Heart left ventricle (tissue), 16 donors: Measurements from ENCODE around the gene GALNT14. TPM values are rescaled to one million over a fixed set of nuclear protein-coding genes. Genes with fewer than 3 reads are reported as not detected.

ENCODE experiments used
- ATAC-seq, 4 donors: fragments of 200-7000 bp; cut with Tn5 transposase; one replicate each; pipeline ENCODE4 v1.9.1; 2020 to 2022; ENCODE audit warnings: moderate library complexity in 4 of 4, mild to moderate bottlenecking in 3 of 4, moderate number of reproducible peaks in 1 of 4
- DNase-seq, 5 donors: peaks; one replicate each; pipeline ENCODE4 v3.0.0-alpha.2; 2020
- H3K27ac ChIP-seq, 12 donors: fragments of 200-600 bp; sonication (generic) in 4 of 12; one replicate each; pipeline versions ENCODE4 v1.5.0 to v1.8.0; 2016 to 2022; ENCODE audit warnings: mild to moderate bottlenecking in 2 of 12
- H3K27me3 ChIP-seq, 9 donors: fragments of 200-600 bp; sonication (generic) in 2 of 9; one replicate each; pipeline versions ENCODE4 v1.5.1 to v1.8.0; 2016 to 2022; ENCODE audit warnings: mild to moderate bottlenecking in 3 of 9
- H3K36me3 ChIP-seq, 9 donors: fragments of 200-600 bp; sonication (generic) in 2 of 9; one replicate each; pipeline versions ENCODE4 v1.5.0 to v1.8.0; 2018 to 2022; ENCODE audit warnings: mild to moderate bottlenecking in 2 of 9
- H3K4me1 ChIP-seq, 12 donors: fragments of 200-600 bp; sonication (generic) in 4 of 12; one replicate each; pipeline versions ENCODE4 v1.5.0 to v1.8.0; 2016 to 2022; ENCODE audit warnings: mild to moderate bottlenecking in 3 of 12
- H3K4me3 ChIP-seq, 12 donors: fragments of 200-600 bp; sonication (generic) in 4 of 12; one replicate each; pipeline versions ENCODE4 v1.5.0 to v1.8.0; 2017 to 2022; ENCODE audit warnings: mild to moderate bottlenecking in 9 of 12, moderate library complexity in 4 of 12
- H3K9me3 ChIP-seq, 12 donors: fragments of 200-600 bp; sonication (generic) in 4 of 12; one replicate each; pipeline versions ENCODE4 v1.5.0 to v1.8.0; 2016 to 2022; ENCODE audit warnings: mild to moderate bottlenecking in 1 of 12
- POLR2A ChIP-seq, 2 donors: fragments of 450-650 bp; IDR thresholded peaks; one replicate each; pipeline ENCODE4 v1.6.1; 2017; ENCODE audit warnings: antibody characterized with exemption in 2 of 2, mild to moderate bottlenecking in 2 of 2, moderate library complexity in 2 of 2
- WGBS, 4 donors: extraction: QIAGEN DNeasy Blood & Tissue Kit in 2 of 4; methylation state at CpG; one replicate each; pipeline versions ENCODE4 v1.1.5 to v1.1.7; 2013 to 2018; 5-methylcytosine and 5-hydroxymethylcytosine counted together
- intact Hi-C, 10 donors: fragments of 100-400 bp; cut with DNase I; formaldehyde crosslinking; loops; one replicate each; pipeline versions ENCODE4 v1.11.1 to v1.14.2; 2022
- polyA plus RNA-seq, 2 donors: library from polyadenylated mRNA; stranded (reverse); fragments of 200-250 nt; gene quantifications; one replicate each; pipeline ENCODE4 v1.2.3, GENCODE V29; 2013
- total RNA-seq, 9 donors: library from RNA; depleted of rRNA in 2 of 9; stranded (reverse); fragments of >200 nt in 2 of 9; fragmentation: NEBNext Ultra II Directional in 3 of 9; extraction: Animal tissue kit (Norgen Biotek cat#: 25700) in 3 of 9; gene quantifications; one replicate each; pipeline versions ENCODE4 v1.1.0 to v1.2.4, GENCODE V29; 2016 to 2023
- TF ChIP-seq, protein P1 (sequence below), 12 donors: fragments of 200-600 bp; sonication (generic) in 4 of 12; IDR thresholded peaks; one replicate each; pipeline versions ENCODE4 v1.5.0 to v1.8.0; 2018 to 2022; ENCODE audit warnings: antibody characterized with exemption in 12 of 12, mild to moderate bottlenecking in 5 of 12
- donor health status: ischemic (EF 13 %, LVEDD 7.1; RV severe dilation, severe dysfunction).
- donor health status: healthy with polysubstance abuse.
- donor health status: DM: no; HTN: yes; CAD: no.
- donor health status: DM: no; HTN: no; CAD: no.
- donor health status: ischemic (EF 25% LVEDD 6.9; RV normal size, moderate dysfunction).
- donor health status: ischemic (EF 25% LVEDD 5.7; RV mildly dilated, moderate dysfunction).
- donor health status: healthy.
- donor health status: DM: yes; HTN: yes; CAD: no.
- donor health status: ischemic (EF 35%, LVEDD 5.7; RV mildly dilated, moderate dysfunction).
- donor health status: nonischemic (EF 11% LVEDD 7.7; RV severe dilation, severe dysfunction).
- donor health status: DM: yes; HTN: yes; CAD: no.
- donor health status: PGD.
- donor health status: ischemic (EF 29% LVEDD 5.4; RV normal size, mild dysfunction).
- donor health status: nonischemic (EF 23%, LVEDD 6.1; RV moderate dilation, normal function).

The GALNT14 gene
- total and polyA plus RNA-seq, 11 donors: 0.29 to 2.4 (median 1.0) TPM; not detected in 2

DNA sequence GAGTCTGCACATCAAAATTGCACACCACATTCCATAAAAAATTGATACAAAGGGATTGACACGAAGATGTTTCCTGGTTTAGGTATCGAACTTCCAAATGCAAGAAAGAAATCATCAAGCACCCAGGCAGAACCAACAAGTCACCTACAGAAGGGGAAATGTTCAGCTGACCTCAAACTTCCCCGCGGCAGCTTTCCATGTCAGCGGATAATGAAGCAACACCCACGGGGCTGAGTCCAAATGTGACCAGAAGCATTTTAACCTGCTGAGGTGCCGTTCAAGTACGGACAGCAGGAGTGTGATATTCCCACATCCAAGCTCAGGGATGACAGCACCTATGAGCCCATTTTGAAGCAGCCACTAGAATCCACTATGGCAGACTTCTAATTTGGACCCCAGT, 124.9 kb downstream of the GALNT14 start:
- 76 to 80% (median 77%) methylated on average over 8 of the region's 8 CpGs for WGBS, 4 donors
- no peak overlapping the region for H3K27ac ChIP-seq
- intact Hi-C loops: no loop called here
- no peak for DNase-seq
- H3K9me3 ChIP-seq: no peaks in the 10 kb centered on the region
- no peak for ATAC-seq
- no peak overlapping the region for H3K4me3 ChIP-seq
- H3K4me1 ChIP-seq: no peaks in the 10 kb centered on the region
- TF ChIP-seq POLR2A (IDR thresholded peaks at IDR 0.05): no peak
- TF ChIP-seq, protein P1, sequence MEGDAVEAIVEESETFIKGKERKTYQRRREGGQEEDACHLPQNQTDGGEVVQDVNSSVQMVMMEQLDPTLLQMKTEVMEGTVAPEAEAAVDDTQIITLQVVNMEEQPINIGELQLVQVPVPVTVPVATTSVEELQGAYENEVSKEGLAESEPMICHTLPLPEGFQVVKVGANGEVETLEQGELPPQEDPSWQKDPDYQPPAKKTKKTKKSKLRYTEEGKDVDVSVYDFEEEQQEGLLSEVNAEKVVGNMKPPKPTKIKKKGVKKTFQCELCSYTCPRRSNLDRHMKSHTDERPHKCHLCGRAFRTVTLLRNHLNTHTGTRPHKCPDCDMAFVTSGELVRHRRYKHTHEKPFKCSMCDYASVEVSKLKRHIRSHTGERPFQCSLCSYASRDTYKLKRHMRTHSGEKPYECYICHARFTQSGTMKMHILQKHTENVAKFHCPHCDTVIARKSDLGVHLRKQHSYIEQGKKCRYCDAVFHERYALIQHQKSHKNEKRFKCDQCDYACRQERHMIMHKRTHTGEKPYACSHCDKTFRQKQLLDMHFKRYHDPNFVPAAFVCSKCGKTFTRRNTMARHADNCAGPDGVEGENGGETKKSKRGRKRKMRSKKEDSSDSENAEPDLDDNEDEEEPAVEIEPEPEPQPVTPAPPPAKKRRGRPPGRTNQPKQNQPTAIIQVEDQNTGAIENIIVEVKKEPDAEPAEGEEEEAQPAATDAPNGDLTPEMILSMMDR (IDR thresholded peaks at IDR 0.05): no peak
- no peaks in the 10 kb centered on the region for H3K36me3 ChIP-seq
- H3K27me3 ChIP-seq: peaks cover 0 to 21% (median 0%) of the 10 kb centered on the region in 9 donors

DNA sequence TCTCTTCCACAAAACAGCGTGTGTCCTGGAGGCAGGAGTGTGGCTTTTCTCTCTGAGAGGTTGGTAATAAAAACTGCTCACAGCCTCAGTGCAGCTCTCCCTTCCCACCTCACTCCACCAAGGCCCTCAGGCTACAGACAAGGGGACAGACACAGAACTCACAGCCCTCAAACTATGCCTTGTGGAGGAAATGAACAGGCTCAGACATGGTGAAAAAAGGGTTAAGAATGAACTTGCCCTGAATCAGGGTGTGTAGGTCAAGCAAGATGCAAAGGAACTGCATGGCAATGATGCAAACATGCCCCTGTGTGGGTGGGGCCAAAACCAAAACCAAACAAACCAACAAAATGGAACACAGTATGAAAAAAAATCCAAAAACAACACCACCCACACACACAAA, 125.8 kb downstream of the GALNT14 start:
- intact Hi-C loops: no loop called here

DNA sequence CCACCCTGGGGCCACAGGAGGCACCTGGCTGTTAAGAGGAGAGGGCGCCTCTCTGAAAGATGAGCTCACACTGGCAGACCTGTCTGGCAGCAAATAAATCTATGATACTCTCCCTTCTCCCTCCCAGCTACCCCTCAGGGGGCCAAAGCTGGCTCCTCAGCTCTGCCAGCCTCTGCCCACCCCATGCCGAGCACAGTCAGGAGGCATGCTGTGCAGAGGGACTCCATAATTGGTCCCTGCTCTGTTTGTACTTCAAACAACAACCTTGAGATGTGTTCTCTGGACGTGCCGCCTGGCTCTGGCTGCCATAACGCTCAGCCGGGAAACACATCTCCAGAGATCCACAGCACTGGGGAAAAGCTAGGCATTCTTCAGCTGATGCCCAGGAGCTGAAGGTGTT, 126.7 kb downstream of the GALNT14 start:
- DNase-seq: no peak
- ATAC-seq: no peak
- Histone ChIP-seq H3K27ac (no peak overlapping the region), H3K4me1 (no peaks in the 10 kb centered on the region), H3K27me3 (peaks cover 0 to 21% (median 0%) of the 10 kb centered on the region in 9 donors), H3K9me3 (no peaks in the 10 kb centered on the region), H3K4me3 (no peak overlapping the region), H3K36me3 (no peaks in the 10 kb centered on the region)
- WGBS, 4 donors: 82 to 86% (median 84%) methylated on average over 6 of the region's 6 CpGs
- TF ChIP-seq, protein P1 (IDR thresholded peaks at IDR 0.05): no peak
- no peak for TF ChIP-seq POLR2A (IDR thresholded peaks at IDR 0.05)
- intact Hi-C loops: no loop called here

More for the DNA sequence above, 125.8 kb downstream of the GALNT14 start:
- Histone ChIP-seq H3K9me3 (no peaks in the 10 kb centered on the region), H3K4me1 (no peaks in the 10 kb centered on the region), H3K27ac (no peak overlapping the region), H3K36me3 (no peaks in the 10 kb centered on the region), H3K27me3 (peaks cover 0 to 21% (median 0%) of the 10 kb centered on the region in 9 donors), H3K4me3 (no peak overlapping the region)
- ATAC-seq (no peak), DNase-seq (no peak)
- TF ChIP-seq, protein P1 (IDR thresholded peaks at IDR 0.05): no peak
- no peak for TF ChIP-seq POLR2A (IDR thresholded peaks at IDR 0.05)
- WGBS, 4 donors: 81 to 94% (median 85%) methylated on average over 1 of the region's 1 CpG

DNA sequence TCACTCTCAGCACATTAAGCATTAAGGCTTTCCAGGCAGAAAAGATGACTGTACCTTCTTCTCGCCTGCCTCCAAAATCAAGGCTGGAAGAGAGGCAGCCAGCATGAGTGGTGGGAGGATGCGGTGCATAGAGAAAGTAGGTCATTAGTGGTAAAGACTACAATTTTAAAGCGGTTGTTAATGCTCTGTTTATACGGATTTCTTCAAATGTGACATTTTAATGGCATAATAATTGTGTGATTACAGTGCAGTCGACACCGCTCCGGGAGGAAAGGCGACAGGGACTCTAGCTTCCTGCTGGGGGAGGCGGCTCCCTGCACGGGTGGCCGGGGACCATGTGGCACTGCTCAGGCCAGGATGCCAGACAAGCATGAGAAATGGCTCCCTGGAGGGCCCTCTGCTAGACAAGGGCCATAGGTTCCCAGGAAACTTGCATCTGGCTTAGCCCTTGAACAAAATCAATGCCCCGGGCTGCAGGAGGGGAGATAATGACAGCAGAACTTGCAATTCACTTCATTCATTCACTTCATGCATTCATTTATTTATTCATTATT, 129.6 kb downstream of the GALNT14 start:
- Histone ChIP-seq H3K27ac (no peak overlapping the region), H3K4me3 (no peak overlapping the region), H3K9me3 (no peaks in the 10 kb centered on the region), H3K27me3 (peaks cover 0 to 21% (median 0%) of the 10 kb centered on the region in 9 donors), H3K36me3 (no peaks in the 10 kb centered on the region), H3K4me1 (peaks cover 0 to 2% (median 0%) of the 10 kb centered on the region in 12 donors)
- WGBS, 4 donors: 50 to 66% (median 54%) methylated on average over 12 of the region's 12 CpGs
- DNase-seq: no peak
- no peak for ATAC-seq
- intact Hi-C loops: no loop called here
- TF ChIP-seq, protein P1 (IDR thresholded peaks at IDR 0.05): no peak
- no peak for TF ChIP-seq POLR2A (IDR thresholded peaks at IDR 0.05)
